Cardiac fibroblast (primary cell): Measurements from ENCODE around the gene OLAH.

ENCODE experiments used
- DNase-seq, 2 donors: peaks; one replicate each; pipeline versions ENCODE4 v3.0.0 to v3.0.0-alpha.2; 2010; ENCODE audit warnings: low read depth in 2 of 2
- H3K4me3 ChIP-seq, 2 donors: replicated peaks in 1 of 2; 1 replicate in 1 of 2; 2 replicates in 1 of 2; pipeline ENCODE4 v1.5.1; 2011; ENCODE audit warnings: low read depth in 2 of 2, low read length in 2 of 2, mild to moderate bottlenecking in 2 of 2, moderate library complexity in 1 of 2
- TF ChIP-seq, protein P1 (sequence below): IDR thresholded peaks from one replicate; pipeline ENCODE4 v1.5.1; 2011; ENCODE audit warnings: low read depth, mild to moderate bottlenecking, low read length, inconsistent platforms

Gene OLAH

DNA sequence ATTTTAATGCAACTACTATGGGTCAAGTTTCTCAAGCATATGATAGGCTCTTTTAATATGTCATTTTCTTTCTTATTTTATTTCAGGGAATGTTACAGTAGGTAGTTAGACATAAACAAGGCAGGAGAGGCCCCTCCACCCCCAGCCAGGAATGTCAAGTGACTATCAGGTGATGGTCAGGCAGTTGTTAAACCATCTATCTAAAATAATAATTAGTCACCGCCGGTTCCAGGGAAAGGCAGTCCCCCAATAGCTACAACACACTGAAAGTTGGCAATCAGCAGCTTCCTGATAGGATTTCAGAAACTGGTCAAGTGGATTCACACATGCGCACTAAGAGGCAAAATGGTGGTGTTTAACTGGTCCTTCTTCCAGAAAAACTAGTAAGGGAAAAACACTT lies 9.3 kb downstream of the OLAH start:
- H3K4me3 ChIP-seq, result no peak overlapping the region
- no peak for DNase-seq
- TF ChIP-seq, protein P1, sequence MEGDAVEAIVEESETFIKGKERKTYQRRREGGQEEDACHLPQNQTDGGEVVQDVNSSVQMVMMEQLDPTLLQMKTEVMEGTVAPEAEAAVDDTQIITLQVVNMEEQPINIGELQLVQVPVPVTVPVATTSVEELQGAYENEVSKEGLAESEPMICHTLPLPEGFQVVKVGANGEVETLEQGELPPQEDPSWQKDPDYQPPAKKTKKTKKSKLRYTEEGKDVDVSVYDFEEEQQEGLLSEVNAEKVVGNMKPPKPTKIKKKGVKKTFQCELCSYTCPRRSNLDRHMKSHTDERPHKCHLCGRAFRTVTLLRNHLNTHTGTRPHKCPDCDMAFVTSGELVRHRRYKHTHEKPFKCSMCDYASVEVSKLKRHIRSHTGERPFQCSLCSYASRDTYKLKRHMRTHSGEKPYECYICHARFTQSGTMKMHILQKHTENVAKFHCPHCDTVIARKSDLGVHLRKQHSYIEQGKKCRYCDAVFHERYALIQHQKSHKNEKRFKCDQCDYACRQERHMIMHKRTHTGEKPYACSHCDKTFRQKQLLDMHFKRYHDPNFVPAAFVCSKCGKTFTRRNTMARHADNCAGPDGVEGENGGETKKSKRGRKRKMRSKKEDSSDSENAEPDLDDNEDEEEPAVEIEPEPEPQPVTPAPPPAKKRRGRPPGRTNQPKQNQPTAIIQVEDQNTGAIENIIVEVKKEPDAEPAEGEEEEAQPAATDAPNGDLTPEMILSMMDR, result no peak

DNA sequence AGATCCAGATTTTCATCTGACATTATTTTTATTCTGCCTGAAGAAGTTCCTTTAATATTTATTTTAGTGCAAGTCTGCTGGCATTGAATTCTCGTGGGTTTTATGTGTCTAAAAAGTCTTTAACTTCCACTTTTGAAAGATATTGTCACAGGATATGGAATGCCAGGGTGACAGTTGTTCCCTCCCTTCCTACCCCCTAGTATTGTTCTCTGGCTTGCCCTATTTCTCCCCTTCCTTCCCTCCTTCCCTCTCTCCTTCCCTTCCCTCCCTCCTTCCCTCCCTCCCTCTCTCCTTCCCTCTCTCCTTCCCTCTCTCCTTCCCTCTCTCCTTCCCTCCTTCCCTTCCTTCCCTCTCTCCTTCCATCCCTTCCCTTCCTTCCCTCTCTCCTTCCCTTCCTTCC lies 14.9 kb downstream of the OLAH start:
- TF ChIP-seq, protein P1, result no peak
- no peak for DNase-seq
- H3K4me3 ChIP-seq, result no peak overlapping the region

DNA sequence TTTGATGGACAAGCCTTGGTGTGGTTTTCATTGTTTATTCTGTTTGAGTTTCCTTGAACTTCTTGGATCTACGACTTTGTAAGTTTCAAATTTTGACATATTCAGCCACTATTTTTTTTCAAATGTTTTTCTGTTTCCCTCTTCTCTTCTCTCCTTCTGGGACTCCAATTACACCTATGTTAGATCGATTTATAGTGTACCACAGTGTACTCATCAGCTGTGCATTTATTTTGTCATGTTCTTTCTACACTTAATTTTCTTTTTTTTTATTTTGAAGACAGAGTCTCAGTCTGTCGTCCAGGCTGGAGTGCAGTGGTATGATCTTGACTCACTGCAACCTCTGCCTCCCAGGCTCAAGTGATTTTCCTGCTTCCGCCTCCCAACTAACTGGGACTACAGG lies 16.2 kb downstream of the OLAH start:
- DNase-seq, result no peak
- TF ChIP-seq, protein P1, result no peak
- no peak overlapping the region for H3K4me3 ChIP-seq

DNA sequence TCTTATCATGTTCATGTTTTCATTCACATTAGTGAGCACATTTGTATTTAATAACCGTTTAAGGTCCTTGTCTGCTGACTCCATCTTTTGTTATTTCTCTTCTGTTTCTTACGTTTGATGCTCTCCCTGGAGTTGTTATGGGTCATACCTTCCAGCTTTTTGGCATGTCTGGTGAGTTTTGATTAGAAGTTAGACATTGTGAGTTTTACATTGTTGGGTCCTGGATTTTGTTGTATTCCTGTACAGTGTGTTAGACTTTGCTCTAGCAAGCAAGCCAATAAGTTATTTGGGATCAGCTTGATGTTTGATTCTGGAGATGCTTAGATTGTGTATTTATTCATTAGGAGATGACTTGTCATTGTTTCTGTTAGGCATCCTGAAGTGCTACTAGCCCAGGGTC lies 16.9 kb downstream of the OLAH start:
- DNase-seq, result no peak
- no peak overlapping the region for H3K4me3 ChIP-seq
- TF ChIP-seq, protein P1, result no peak

DNA sequence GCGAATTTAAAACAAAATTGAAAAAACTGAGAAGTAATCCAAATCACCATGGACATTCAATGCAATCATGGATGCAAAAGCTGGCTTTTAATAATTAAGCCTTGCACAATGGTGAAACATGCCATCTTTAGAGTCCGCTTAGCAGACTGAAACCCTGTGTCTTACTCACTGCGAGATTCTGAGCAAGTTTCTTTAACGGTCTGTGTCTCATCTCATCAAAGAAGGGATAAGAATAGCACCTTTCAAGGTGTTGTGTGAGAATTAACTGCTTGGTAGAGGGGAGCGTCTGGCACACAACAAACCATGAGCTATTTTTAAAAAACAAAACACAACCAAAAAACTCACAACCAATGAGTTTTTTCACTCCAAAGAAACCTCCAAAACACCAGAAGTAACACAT lies 23.4 kb downstream of the OLAH start:
- DNase-seq, result no peak
- no peak overlapping the region for H3K4me3 ChIP-seq
- TF ChIP-seq, protein P1, result no peak

DNA sequence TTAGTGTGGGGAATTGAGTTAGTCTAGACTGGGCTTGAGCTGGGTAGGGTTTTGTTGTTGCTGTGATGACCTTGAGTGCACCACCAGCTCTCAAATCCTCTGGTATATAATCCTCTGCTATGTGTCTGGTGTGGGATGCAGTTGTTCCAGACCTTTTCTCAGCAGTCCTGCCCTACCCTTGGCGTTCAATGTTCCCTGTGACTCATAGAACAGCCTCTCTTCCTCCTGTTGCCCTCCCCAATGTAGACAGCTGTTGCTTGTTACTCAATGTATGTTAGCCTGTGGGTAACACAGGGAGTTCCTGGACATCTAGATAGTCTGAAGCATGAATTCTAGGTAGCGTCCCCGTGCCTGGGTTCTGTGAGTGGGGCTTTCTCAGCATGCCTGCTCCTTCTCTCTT lies 25.1 kb downstream of the OLAH start:
- peak; percentile 69 to 86 for DNase-seq
- H3K4me3 ChIP-seq, result no peak overlapping the region
- TF ChIP-seq, protein P1, result no peak

DNA sequence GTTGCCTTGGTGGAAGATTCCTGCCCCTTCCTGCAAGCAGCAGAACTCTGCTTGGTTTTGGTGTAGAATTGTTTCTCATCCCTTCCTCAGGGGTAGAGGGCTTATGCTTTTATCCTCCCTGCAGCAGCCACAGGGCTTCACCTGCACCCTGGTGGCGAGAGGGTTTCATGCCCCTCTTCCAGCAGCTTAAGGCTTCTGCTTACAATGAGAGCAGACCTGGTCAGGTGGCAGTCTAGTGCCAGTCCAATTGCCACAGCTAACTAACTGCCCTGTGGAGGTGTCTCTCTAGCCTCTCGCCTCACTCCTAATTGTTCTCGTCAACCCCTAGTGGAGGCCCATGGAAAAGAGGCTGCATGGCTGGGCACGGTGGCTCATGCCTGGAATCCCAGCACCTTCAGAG lies 25.5 kb downstream of the OLAH start:
- TF ChIP-seq, protein P1, result no peak
- no peak overlapping the region for H3K4me3 ChIP-seq
- DNase-seq, result no peak
